HCT116 (cell line): ENCODE results near the gene COMTD1. TPM values are rescaled to one million over a fixed set of nuclear protein-coding genes. Genes with fewer than 3 reads are reported as not detected.
A peak's percentile ranks its signal among the peaks of the same experiment; 100 is the strongest.
"Not testable (repeated sequence)": the region's sequence is repeated elsewhere in the genome, so short reads cannot be mapped to it uniquely, and the experiment has no call there.

Source experiments
- ATAC-seq: fragments of 200-7000 bp; cut with Tn5 transposase; 2 replicates; pipeline ENCODE4 v1.9.1; 2020; ENCODE audit warnings: mild to moderate bottlenecking, moderate library complexity
- BruUV-seq: library from RNA; stranded (reverse); fragments of 400-500 nt; replicated peaks from 2 replicates; lab custom pipeline; 2021; lab: Mats Ljungman, UMichigan
- CTCF ChIA-PET: fragments of 300-600 bp; sonication (Branson Sonifier 250); formaldehyde crosslinking; loops from one replicate; lab custom pipeline; 2021; ENCODE audit warnings: antibody characterized with exemption; lab: Charles Lee
- POLR2A ChIA-PET: fragments of 300-600, 350-600 bp; sonication (Branson Sonifier 250); formaldehyde crosslinking; loops from one replicate; lab custom pipeline; 2021; ENCODE audit warnings: antibody characterized with exemption; lab: Charles Lee
- RAD21 ChIA-PET, 2 experiments: fragments of 300-600 bp; sonication (Branson Sonifier 250); formaldehyde crosslinking; loops; one replicate each; lab custom pipeline; 2023; ENCODE audit warnings: low total read pairs in 2 of 2; ENCODE audit not compliant: uncharacterized antibody in 2 of 2, unreplicated experiment in 2 of 2, low non-redundant PET in 1 of 2; lab: Charles Lee
- DNase-seq: peaks from one replicate; pipeline ENCODE4 v3.0.0-alpha.2; 2010; ENCODE audit warnings: low read depth, low spot score
- H2AFZ ChIP-seq: fragments of 200-600 bp; shearing (Covaris generic), sonication (generic); 2 replicates; pipeline ENCODE4 v1.6.1; 2017; ENCODE audit warnings: low read depth, mixed run types, mixed read lengths, antibody characterized with exemption, low read length; ENCODE audit not compliant: poor library complexity, severe bottlenecking
- H3K27ac ChIP-seq: 2 replicates; pipeline ENCODE4 v1.5.1; 2012; ENCODE audit warnings: low read depth, low read length
- H3K27me3 ChIP-seq: fragments of 200-600 bp; sonication (generic); 2 replicates; pipeline ENCODE4 v1.6.1; 2016; ENCODE audit warnings: mixed run types, low read length, mixed read lengths; ENCODE audit not compliant: insufficient read depth
- H3K36me3 ChIP-seq, 2 experiments: fragments of 200-500 bp in 1 of 2; fragments of 200-600 bp in 1 of 2; sonication (Bioruptor generic) in 1 of 2; sonication (generic) in 1 of 2; 2 replicates each; pipeline versions ENCODE4 v1.5.1 to v1.6.1; 2014 to 2016; ENCODE audit warnings: low read length in 2 of 2, inconsistent platforms in 1 of 2, mixed read lengths in 1 of 2, mixed run types in 1 of 2; ENCODE audit not compliant: insufficient read depth in 2 of 2, control insufficient read depth in 1 of 2
- H3K4me1 ChIP-seq, 2 experiments: fragments of 200-600 bp in 1 of 2; sonication (generic) in 1 of 2; 2 replicates each; pipeline versions ENCODE4 v1.5.1 to v1.6.1; 2012 to 2017; ENCODE audit warnings: low read length in 2 of 2, inconsistent platforms in 1 of 2, mild to moderate bottlenecking in 1 of 2, mixed read lengths in 1 of 2, mixed run types in 1 of 2, moderate library complexity in 1 of 2; ENCODE audit not compliant: insufficient read depth in 2 of 2, control insufficient read depth in 1 of 2
- H3K4me2 ChIP-seq: fragments of 200-600 bp; sonication (generic); 2 replicates; pipeline ENCODE4 v1.6.1; 2017; ENCODE audit warnings: mixed run types, low read length, mixed read lengths
- H3K4me3 ChIP-seq, 2 experiments: fragments of 200-600 bp in 1 of 2; sonication (generic) in 1 of 2; replicated peaks in 1 of 2; 2 replicates each; pipeline ENCODE4 v1.5.1; 2011 to 2016; ENCODE audit warnings: low read length in 2 of 2, control low read depth in 1 of 2, low read depth in 1 of 2, mild to moderate bottlenecking in 1 of 2, mixed read lengths in 1 of 2, mixed run types in 1 of 2
- H3K79me2 ChIP-seq: fragments of 200-600 bp; sonication (generic); 2 replicates; pipeline ENCODE4 v1.6.1; 2017; ENCODE audit warnings: mild to moderate bottlenecking, mixed run types, low read length, moderate library complexity, mixed read lengths; ENCODE audit not compliant: insufficient read depth
- H3K9ac ChIP-seq: fragments of 200-600 bp; sonication (generic); 2 replicates; pipeline ENCODE4 v1.6.1; 2016; ENCODE audit warnings: low read length, mixed read lengths
- H3K9me2 ChIP-seq: fragments of 200-600 bp; sonication (generic), shearing (Covaris generic); 2 replicates; pipeline ENCODE4 v1.6.1; 2017; ENCODE audit warnings: mixed run types, mild to moderate bottlenecking, moderate library complexity; ENCODE audit not compliant: insufficient read depth
- H3K9me3 ChIP-seq, 2 experiments: fragments of 200-500 bp in 1 of 2; fragments of 200-600 bp in 1 of 2; sonication (Bioruptor generic) in 1 of 2; sonication (generic) in 1 of 2; 2 replicates each; pipeline ENCODE4 v1.6.1; 2014 to 2017; ENCODE audit warnings: low read length in 2 of 2, mixed read lengths in 2 of 2, inconsistent platforms in 1 of 2, low read depth in 1 of 2, mild to moderate bottlenecking in 1 of 2, mixed run types in 1 of 2, moderate library complexity in 1 of 2; ENCODE audit not compliant: control insufficient read depth in 1 of 2, insufficient read depth in 1 of 2
- H4K20me1 ChIP-seq: fragments of 200-600 bp; sonication (generic), shearing (Covaris generic); 2 replicates; pipeline ENCODE4 v1.6.1; 2017; ENCODE audit warnings: mixed run types, mild to moderate bottlenecking, moderate library complexity; ENCODE audit not compliant: insufficient read depth
- CBX3 ChIP-seq: IDR thresholded peaks from 2 replicates; pipeline ENCODE4 v1.6.1; 2012; ENCODE audit warnings: low read depth
- EGR1 ChIP-seq: IDR thresholded peaks from 2 replicates; pipeline ENCODE4 v1.6.1; 2012; ENCODE audit warnings: low read depth
- MAX ChIP-seq: IDR thresholded peaks from 2 replicates; pipeline ENCODE4 v1.6.1; 2012
- REST ChIP-seq: IDR thresholded peaks from 2 replicates; pipeline ENCODE4 v1.6.1; 2012; ENCODE audit warnings: low read depth
- SP1 ChIP-seq: IDR thresholded peaks from 2 replicates; pipeline ENCODE4 v1.6.1; 2012; ENCODE audit warnings: low read depth
- SRF ChIP-seq: IDR thresholded peaks from 2 replicates; pipeline ENCODE4 v1.6.1; 2012; ENCODE audit warnings: low read depth
- YY1 ChIP-seq: IDR thresholded peaks from 2 replicates; pipeline ENCODE4 v1.6.1; 2011; ENCODE audit warnings: low read length, low read depth, moderate library complexity, mild to moderate bottlenecking; ENCODE audit not compliant: insufficient replicate concordance; ENCODE audit errors: extremely low read depth
- intact Hi-C: fragments of 100-400 bp; cut with micrococcal nuclease; formaldehyde crosslinking; loops from 2 replicates; pipeline ENCODE4 v1.10.0; 2022
- total RNA-seq: library from RNA; stranded (reverse); gene quantifications from one replicate; pipeline ENCODE4 v1.2.1, GENCODE V29; 2021; ENCODE audit not compliant: unreplicated experiment

The COMTD1 gene
- total RNA-seq, 1 experiment from 2014 or later, result 35.1 TPM

- no peak for TF ChIP-seq REST
- TF ChIP-seq EGR1, result no peak
- TF ChIP-seq YY1, result no peak
- TF ChIP-seq SRF, result no peak
- TF ChIP-seq SP1, result no peak
Measured at GRCh38 chr10:75207857-75208144, 28.0 kb downstream of the COMTD1 start (continued).

GRCh38 chr10:75207079-75207856 is 28.5 kb downstream of the COMTD1 start:
- peak overlapping the region; percentile 33; the same call in 1 of the 2 replicates for H3K4me2 ChIP-seq
- H3K4me3 ChIP-seq, result no peak overlapping the region
- ATAC-seq, result no peak
- RAD21 ChIA-PET, result interaction anchor here in 1 of 2 experiments (1.3 kb wide), 1 partner anchor 19 kb away, joined by 3 read pairs; no protein-coding TSS in a partner anchor
- peaks cover 0 to 10% of the 10 kb centered on the region in 2 experiments; a peak in 2 of 4 replicates for H3K36me3 ChIP-seq
- H3K4me1 ChIP-seq, result peaks cover 20 to 60% of the 10 kb centered on the region in 2 experiments
- intact Hi-C loops, result no loop called here
- no peak for TF ChIP-seq CBX3
- no peak for TF ChIP-seq REST
- TF ChIP-seq MAX, result no peak
- TF ChIP-seq, all 23 proteins: peak for 0
- no TSS peak for BruUV-seq
- DNase-seq, result no peak
- Histone ChIP-seq H3K27me3 (no peaks in the 10 kb centered on the region), H3K79me2 (peaks cover 17% of the 10 kb centered on the region), H3K9me3 (no peaks in the 10 kb centered on the region), H3K27ac (no peak overlapping the region), H3K9me2 (no peaks in the 10 kb centered on the region), H2AFZ (no peak overlapping the region), H3K9ac (no peak overlapping the region), H4K20me1 (peaks cover 3% of the 10 kb centered on the region; the same call in 1 of the 2 replicates)
- ChIA-PET CTCF (no interaction called here), POLR2A (no interaction called here)

- CTCF ChIA-PET, result interaction anchor here (1.2 to 1.7 kb wide), 2 partner anchors 24 to 27 kb away, joined by 4 read pairs; no protein-coding TSS in a partner anchor
- H2AFZ ChIP-seq, H3K36me3 ChIP-seq, H3K27me3 ChIP-seq, BruUV-seq, POLR2A ChIA-PET, H3K27ac ChIP-seq, H3K4me2 ChIP-seq, H4K20me1 ChIP-seq, H3K4me3 ChIP-seq, H3K9ac ChIP-seq, intact Hi-C loops, H3K9me3 ChIP-seq, DNase-seq, ATAC-seq, H3K9me2 ChIP-seq: not testable (repeated sequence)
- RAD21 ChIA-PET, result interaction anchor here in 1 of 2 experiments (0.5 kb wide), 1 partner anchor 1106 kb away, joined by 3 read pairs; no protein-coding TSS in a partner anchor
- peaks cover 10% of the 10 kb centered on the region for H3K79me2 ChIP-seq
- H3K4me1 ChIP-seq, result peaks cover 15 to 60% of the 10 kb centered on the region in 2 experiments
Measured at GRCh38 chr10:75206638-75207037, 29.1 kb downstream of the COMTD1 start.
